Ishikawa (cell line): ENCODE results near the gene HBQ1.

Experiments used
- EP300 ChIP-seq: IDR thresholded peaks from 2 replicates; pipeline ENCODE4 v1.6.1; 2012; ENCODE audit warnings: borderline replicate concordance
- NFIC ChIP-seq: IDR thresholded peaks from 2 replicates; pipeline ENCODE4 v1.6.1; 2012
- TAF1 ChIP-seq: IDR thresholded peaks from 2 replicates; pipeline ENCODE4 v1.6.1; 2012; ENCODE audit warnings: low read depth, mild to moderate bottlenecking
- YY1 ChIP-seq: IDR thresholded peaks from 2 replicates; pipeline ENCODE4 v1.6.1; 2012; ENCODE audit warnings: low read depth
- TF ChIP-seq, protein P1 (sequence below): IDR thresholded peaks from 2 replicates; pipeline ENCODE4 v1.6.1; 2012; ENCODE audit warnings: low read depth, mild to moderate bottlenecking
- TF ChIP-seq, protein P2 (sequence below): IDR thresholded peaks from 2 replicates; pipeline ENCODE4 v1.6.1; 2012

DNA sequence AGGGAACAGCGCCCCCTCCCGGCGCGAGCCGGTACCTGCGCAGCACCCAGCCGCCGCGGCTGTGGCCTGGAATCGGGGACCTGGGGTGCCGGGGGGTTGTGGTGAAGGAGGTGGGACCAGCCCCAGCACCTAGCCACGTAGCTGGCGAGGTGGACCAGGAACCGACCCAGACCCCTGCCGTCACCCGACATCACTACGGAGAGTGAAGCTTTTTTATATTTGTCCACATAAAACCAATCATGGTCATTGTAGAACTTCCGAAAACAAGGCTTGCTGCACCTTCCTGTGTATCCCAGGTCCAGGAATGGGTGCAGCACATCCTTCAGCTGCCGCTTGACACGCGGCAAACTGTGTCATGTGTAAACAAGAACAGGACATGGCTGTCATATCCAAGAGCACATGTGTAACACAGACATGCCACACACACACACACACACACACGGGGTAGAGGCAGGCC is 1.3 kb downstream of the HBQ1 start:
- TF ChIP-seq YY1 (no peak), TAF1 (no peak), EP300 (no peak), NFIC (no peak)
- TF ChIP-seq, protein P1, sequence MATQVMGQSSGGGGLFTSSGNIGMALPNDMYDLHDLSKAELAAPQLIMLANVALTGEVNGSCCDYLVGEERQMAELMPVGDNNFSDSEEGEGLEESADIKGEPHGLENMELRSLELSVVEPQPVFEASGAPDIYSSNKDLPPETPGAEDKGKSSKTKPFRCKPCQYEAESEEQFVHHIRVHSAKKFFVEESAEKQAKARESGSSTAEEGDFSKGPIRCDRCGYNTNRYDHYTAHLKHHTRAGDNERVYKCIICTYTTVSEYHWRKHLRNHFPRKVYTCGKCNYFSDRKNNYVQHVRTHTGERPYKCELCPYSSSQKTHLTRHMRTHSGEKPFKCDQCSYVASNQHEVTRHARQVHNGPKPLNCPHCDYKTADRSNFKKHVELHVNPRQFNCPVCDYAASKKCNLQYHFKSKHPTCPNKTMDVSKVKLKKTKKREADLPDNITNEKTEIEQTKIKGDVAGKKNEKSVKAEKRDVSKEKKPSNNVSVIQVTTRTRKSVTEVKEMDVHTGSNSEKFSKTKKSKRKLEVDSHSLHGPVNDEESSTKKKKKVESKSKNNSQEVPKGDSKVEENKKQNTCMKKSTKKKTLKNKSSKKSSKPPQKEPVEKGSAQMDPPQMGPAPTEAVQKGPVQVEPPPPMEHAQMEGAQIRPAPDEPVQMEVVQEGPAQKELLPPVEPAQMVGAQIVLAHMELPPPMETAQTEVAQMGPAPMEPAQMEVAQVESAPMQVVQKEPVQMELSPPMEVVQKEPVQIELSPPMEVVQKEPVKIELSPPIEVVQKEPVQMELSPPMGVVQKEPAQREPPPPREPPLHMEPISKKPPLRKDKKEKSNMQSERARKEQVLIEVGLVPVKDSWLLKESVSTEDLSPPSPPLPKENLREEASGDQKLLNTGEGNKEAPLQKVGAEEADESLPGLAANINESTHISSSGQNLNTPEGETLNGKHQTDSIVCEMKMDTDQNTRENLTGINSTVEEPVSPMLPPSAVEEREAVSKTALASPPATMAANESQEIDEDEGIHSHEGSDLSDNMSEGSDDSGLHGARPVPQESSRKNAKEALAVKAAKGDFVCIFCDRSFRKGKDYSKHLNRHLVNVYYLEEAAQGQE: no peak
- TF ChIP-seq, protein P2, sequence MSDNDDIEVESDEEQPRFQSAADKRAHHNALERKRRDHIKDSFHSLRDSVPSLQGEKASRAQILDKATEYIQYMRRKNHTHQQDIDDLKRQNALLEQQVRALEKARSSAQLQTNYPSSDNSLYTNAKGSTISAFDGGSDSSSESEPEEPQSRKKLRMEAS: no peak
